ENCODE results near the gene IKZF3.

DNA sequence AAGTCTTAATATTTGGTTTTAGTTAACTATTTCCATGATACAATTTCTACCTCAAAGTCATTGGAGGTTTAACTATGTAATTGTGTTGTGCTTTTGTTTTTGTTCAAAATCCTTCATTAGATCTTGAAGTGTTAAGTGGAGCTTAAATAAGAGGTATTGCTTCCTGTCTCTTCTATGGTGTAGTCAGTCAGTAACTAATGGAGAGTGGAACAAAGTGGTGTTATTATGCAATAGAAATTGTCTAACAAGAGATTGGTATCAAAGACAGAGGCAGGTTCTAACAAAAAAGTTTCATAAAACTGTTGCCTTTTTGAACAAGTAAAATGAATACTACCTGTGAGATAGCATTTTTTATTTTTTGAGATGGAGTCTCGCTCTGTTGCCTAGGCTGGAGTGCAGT lies 81.1 kb downstream of the IKZF3 start:
- no peak for TF ChIP-seq EZH2 (IDR thresholded peaks at IDR 0.05; ENCODE audit: borderline replicate concordance, low read depth, low read length, severe bottlenecking)
- TF ChIP-seq, protein P1, sequence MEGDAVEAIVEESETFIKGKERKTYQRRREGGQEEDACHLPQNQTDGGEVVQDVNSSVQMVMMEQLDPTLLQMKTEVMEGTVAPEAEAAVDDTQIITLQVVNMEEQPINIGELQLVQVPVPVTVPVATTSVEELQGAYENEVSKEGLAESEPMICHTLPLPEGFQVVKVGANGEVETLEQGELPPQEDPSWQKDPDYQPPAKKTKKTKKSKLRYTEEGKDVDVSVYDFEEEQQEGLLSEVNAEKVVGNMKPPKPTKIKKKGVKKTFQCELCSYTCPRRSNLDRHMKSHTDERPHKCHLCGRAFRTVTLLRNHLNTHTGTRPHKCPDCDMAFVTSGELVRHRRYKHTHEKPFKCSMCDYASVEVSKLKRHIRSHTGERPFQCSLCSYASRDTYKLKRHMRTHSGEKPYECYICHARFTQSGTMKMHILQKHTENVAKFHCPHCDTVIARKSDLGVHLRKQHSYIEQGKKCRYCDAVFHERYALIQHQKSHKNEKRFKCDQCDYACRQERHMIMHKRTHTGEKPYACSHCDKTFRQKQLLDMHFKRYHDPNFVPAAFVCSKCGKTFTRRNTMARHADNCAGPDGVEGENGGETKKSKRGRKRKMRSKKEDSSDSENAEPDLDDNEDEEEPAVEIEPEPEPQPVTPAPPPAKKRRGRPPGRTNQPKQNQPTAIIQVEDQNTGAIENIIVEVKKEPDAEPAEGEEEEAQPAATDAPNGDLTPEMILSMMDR (IDR thresholded peaks at IDR 0.05; ENCODE audit: borderline replicate concordance, extremely low read depth, low read length, poor library complexity, severe bottlenecking): no peak
